ENCODE data around the gene UNC13D.

GRCh38 chr17:75849724-75850123 is 5.5 kb upstream of the UNC13D start:
- TF ChIP-seq CTCF (IDR thresholded peaks at IDR 0.05) (no peak), POLR2AphosphoS5 (IDR thresholded peaks at IDR 0.05; ENCODE audit: low read depth, low read length) (no peak), REST (IDR thresholded peaks at IDR 0.05; ENCODE audit: insufficient read depth in 1 of 2, low read depth in 2 of 2, low read length in 1 of 2) (no peak), TCF7L2 (IDR thresholded peaks at IDR 0.05; ENCODE audit: low read depth, low read length) (no peak)
